ENCODE results near the gene LAD1.

Gene LAD1

DNA sequence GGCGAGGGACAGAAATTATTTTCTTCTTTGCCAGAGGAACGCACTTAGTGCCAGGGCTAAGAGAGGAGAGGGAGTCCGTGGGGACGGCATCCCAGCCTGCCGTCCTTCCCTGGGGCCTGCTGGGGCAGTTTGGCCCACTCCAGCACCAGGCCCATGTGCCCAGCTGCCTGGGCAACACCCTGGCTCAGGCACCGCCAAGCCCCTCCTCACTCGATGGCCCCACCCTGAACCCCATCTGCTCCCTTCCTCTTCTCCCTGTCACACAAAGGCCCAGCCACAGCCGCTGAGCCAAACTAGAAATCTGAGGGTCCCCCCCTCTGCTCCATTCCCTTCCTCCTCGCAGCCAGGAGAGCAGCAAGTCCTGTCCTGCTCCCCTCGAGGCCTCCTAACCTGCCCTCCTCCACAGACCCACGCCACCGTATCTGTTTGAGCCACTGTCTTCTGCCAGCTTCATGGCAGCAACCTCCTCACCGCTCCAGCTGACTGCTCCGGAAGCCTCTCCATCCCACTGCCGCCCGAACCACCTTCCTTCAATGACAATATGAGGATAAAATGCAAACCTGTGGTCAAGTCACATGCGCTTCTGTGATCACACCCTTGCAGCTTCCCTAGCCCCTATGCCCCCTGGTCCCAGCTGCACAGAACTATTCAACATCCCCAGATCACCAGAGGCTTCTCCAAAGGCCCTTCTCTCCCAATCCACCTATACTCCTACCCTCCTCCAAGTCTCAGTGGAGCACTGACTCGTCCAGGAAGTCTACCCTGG, 30.8 kb upstream of the LAD1 start:
- Histone ChIP-seq H3K27ac (ENCODE audit: low read length) (no peak overlapping the region), H3K36me3 (ENCODE audit: control insufficient read depth in 1 of 2, insufficient read depth in 2 of 2, low read length in 2 of 2) (no peaks in the 10 kb centered on the region), H3K4me3 (ENCODE audit: low read depth in 1 of 2, low read length in 2 of 2) (no peak overlapping the region), H3K4me1 (ENCODE audit: control insufficient read depth in 1 of 2, insufficient read depth in 2 of 2, low read length in 2 of 2) (no peaks in the 10 kb centered on the region), H3K27me3 (ENCODE audit: low read depth, low read length) (no peaks in the 10 kb centered on the region), H3K9me3 (ENCODE audit: control insufficient read depth in 1 of 2, low read length in 2 of 2) (no peaks in the 10 kb centered on the region)

DNA sequence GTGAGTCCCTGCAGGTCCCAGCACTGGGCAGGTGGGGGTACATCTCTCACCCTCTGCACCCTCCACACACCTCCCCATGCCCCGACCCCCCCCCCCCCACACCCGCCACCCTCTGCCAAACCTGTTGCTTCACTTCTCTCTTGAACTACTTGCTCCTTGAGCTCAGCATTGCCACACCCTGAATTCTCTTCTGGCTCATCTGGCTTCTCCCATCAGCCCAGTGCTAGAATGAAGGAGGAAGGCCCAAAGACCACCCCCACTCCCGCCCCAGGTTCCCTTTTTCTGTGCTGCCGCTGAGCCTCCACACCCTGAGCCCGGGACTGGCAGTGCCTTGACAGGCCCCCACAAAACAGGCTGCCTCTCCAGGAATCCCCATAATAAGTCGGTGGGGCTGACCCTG, 28.8 kb upstream of the LAD1 start:
- Histone ChIP-seq H3K27me3 (ENCODE audit: low read depth, low read length) (no peaks in the 10 kb centered on the region), H3K4me3 (ENCODE audit: low read depth in 1 of 2, low read length in 2 of 2) (no peak overlapping the region), H3K4me1 (ENCODE audit: control insufficient read depth in 1 of 2, insufficient read depth in 2 of 2, low read length in 2 of 2) (no peaks in the 10 kb centered on the region), H3K36me3 (ENCODE audit: control insufficient read depth in 1 of 2, insufficient read depth in 2 of 2, low read length in 2 of 2) (no peaks in the 10 kb centered on the region), H3K27ac (ENCODE audit: low read length) (no peak overlapping the region), H3K9me3 (ENCODE audit: control insufficient read depth in 1 of 2, low read length in 2 of 2) (no peaks in the 10 kb centered on the region)

DNA sequence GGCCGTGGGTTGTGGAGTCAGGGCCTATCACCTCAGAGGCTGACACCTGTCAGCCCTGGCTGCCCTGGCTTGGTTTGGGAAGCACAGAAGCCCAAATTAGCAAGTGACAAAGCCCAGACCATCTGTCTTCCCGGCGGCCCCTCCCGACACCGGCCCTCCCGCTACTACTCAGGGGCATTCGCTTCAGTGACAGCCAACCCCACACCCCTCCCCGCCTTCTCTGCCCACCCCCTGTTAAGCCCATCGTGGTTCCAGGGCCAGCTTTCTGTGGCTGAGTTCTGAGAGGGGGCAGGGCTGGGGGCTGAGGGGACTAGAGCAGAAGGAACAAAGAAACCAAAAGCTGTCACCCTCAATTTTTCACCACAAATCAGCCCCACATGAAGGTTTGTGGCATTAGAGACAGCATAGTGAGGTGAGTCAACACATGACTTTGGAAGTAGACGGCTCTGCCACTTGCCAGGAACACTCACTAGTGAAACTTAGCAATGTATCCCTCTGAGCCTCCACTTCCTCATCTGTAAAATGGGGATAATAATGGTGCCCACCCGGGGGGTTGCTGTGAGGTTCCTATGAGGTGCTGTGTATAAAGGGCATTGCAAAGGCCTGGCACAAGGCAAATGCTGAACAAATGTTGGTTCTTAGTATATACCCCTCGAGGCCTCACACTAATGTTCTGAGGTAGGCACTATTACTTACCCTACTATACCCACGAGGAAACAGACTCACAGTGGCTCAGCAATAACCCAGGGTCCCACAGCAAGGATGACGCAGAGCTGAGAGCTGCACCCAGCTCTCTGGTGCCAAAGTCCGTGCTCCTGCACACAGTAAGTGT, 27.6 kb upstream of the LAD1 start:
- no peaks in the 10 kb centered on the region for H3K4me1 ChIP-seq (ENCODE audit: control insufficient read depth in 1 of 2, insufficient read depth in 2 of 2, low read length in 2 of 2)
- H3K4me3 ChIP-seq (ENCODE audit: low read depth in 1 of 2, low read length in 2 of 2) = no peak overlapping the region
- H3K27me3 ChIP-seq (ENCODE audit: low read depth, low read length) = no peaks in the 10 kb centered on the region
- H3K9me3 ChIP-seq (ENCODE audit: control insufficient read depth in 1 of 2, low read length in 2 of 2) = no peaks in the 10 kb centered on the region
- no peak overlapping the region for H3K27ac ChIP-seq (ENCODE audit: low read length)
- H3K36me3 ChIP-seq (ENCODE audit: control insufficient read depth in 1 of 2, insufficient read depth in 2 of 2, low read length in 2 of 2) = no peaks in the 10 kb centered on the region

DNA sequence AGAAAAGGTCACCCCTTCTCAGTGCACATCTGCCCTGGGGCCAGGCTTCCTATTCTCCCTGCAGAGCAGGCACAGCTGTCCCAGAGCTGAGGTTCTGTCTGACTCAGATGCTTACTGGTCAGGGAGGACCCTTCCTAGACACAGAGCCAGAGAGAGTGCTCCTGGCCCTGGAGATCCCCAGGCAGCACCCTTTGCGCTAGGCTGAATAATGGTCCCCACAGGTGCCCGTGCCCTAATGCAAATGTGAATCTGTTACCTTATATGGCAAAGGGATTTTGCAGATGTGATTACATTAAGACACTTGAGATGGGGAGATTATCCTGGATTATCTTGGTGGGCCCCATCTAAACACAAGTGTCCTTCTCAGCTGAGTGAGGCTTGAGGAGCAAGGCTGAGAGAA, 25.0 kb upstream of the LAD1 start:
- Histone ChIP-seq H3K4me3 (ENCODE audit: low read depth in 1 of 2, low read length in 2 of 2) (no peak overlapping the region), H3K27me3 (ENCODE audit: low read depth, low read length) (no peaks in the 10 kb centered on the region), H3K27ac (ENCODE audit: low read length) (no peak overlapping the region), H3K36me3 (ENCODE audit: control insufficient read depth in 1 of 2, insufficient read depth in 2 of 2, low read length in 2 of 2) (no peaks in the 10 kb centered on the region), H3K4me1 (ENCODE audit: control insufficient read depth in 1 of 2, insufficient read depth in 2 of 2, low read length in 2 of 2) (no peaks in the 10 kb centered on the region), H3K9me3 (ENCODE audit: control insufficient read depth in 1 of 2, low read length in 2 of 2) (no peaks in the 10 kb centered on the region)

DNA sequence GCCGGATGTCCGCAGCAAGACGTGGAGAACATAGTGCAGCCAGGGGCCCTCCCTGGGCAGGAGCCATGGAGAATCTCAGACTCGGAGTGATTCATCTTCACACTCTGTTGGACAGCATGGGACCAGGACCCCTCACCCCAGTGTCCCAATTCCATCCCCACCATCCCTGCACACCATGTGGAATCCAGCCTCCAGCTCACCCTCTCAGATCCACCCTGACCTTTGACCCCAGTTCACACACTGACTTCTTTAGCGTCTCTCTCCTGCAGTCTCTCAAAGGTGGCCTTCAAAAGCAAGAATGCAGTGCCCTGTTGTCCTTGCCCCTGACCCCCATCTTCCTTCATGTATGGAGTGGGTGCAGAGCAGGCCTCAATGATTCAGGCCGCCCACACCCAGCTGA, 24.5 kb upstream of the LAD1 start:
- Histone ChIP-seq H3K27ac (ENCODE audit: low read length) (no peak overlapping the region), H3K4me3 (ENCODE audit: low read depth in 1 of 2, low read length in 2 of 2) (no peak overlapping the region), H3K4me1 (ENCODE audit: control insufficient read depth in 1 of 2, insufficient read depth in 2 of 2, low read length in 2 of 2) (no peaks in the 10 kb centered on the region), H3K27me3 (ENCODE audit: low read depth, low read length) (no peaks in the 10 kb centered on the region), H3K9me3 (ENCODE audit: control insufficient read depth in 1 of 2, low read length in 2 of 2) (no peaks in the 10 kb centered on the region), H3K36me3 (ENCODE audit: control insufficient read depth in 1 of 2, insufficient read depth in 2 of 2, low read length in 2 of 2) (no peaks in the 10 kb centered on the region)

DNA sequence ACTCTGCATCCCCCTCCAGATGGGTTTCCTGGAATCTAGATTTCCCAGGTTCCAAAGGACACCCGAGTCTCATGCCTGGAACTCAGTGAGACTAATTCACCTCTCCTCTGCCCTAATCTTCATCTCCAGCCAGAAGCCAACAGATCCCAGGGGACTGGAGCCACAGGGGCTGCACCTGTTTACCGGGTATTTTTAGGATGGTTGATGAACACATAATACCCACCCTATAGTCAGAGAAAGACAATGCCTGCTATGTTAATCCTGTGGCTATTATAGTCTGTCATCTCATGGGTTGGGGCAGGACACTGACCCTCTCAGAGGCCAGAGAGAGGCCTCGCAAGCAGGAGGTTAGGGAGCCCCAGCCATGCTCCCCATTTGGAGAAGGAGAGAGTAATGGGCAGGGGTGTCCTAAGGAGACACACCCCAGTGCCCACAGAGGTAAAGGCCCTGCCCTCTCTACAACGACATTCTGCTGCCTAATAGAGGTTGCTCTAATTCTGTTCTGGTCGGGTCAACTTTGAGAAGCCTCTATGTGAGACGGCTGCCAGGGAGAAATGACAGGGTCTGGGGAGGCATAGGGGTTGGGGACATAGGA, 23.4 kb upstream of the LAD1 start:
- H3K9me3 ChIP-seq (ENCODE audit: control insufficient read depth in 1 of 2, low read length in 2 of 2) = no peaks in the 10 kb centered on the region
- no peaks in the 10 kb centered on the region for H3K27me3 ChIP-seq (ENCODE audit: low read depth, low read length)
- H3K4me3 ChIP-seq (ENCODE audit: low read depth in 1 of 2, low read length in 2 of 2) = no peak overlapping the region
- no peak overlapping the region for H3K27ac ChIP-seq (ENCODE audit: low read length)
- H3K4me1 ChIP-seq (ENCODE audit: control insufficient read depth in 1 of 2, insufficient read depth in 2 of 2, low read length in 2 of 2) = no peaks in the 10 kb centered on the region
- H3K36me3 ChIP-seq (ENCODE audit: control insufficient read depth in 1 of 2, insufficient read depth in 2 of 2, low read length in 2 of 2) = no peaks in the 10 kb centered on the region

DNA sequence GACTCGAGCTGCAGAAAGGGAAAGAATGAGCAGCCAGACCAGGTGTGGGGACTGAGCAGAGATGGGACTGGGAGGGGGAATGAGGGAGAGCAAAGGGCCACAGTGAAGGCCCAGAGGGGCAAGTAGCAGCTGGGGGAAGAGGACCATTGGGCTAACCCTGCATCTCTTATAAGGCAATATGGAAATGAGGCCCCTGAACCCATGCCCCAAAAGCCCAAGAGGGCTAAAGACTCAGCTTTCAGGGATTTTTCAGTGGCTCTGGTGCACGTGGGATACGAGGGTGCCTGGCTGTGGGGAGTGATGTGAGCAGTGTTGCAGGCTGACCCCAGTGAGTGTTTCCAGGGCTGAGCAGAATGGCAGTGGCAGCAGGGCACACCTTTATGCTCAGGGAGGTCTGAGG, 22.9 kb upstream of the LAD1 start:
- Histone ChIP-seq H3K4me1 (ENCODE audit: control insufficient read depth in 1 of 2, insufficient read depth in 2 of 2, low read length in 2 of 2) (no peaks in the 10 kb centered on the region), H3K27ac (ENCODE audit: low read length) (no peak overlapping the region), H3K4me3 (ENCODE audit: low read depth in 1 of 2, low read length in 2 of 2) (no peak overlapping the region), H3K9me3 (ENCODE audit: control insufficient read depth in 1 of 2, low read length in 2 of 2) (no peaks in the 10 kb centered on the region), H3K27me3 (ENCODE audit: low read depth, low read length) (no peaks in the 10 kb centered on the region), H3K36me3 (ENCODE audit: control insufficient read depth in 1 of 2, insufficient read depth in 2 of 2, low read length in 2 of 2) (no peaks in the 10 kb centered on the region)

DNA sequence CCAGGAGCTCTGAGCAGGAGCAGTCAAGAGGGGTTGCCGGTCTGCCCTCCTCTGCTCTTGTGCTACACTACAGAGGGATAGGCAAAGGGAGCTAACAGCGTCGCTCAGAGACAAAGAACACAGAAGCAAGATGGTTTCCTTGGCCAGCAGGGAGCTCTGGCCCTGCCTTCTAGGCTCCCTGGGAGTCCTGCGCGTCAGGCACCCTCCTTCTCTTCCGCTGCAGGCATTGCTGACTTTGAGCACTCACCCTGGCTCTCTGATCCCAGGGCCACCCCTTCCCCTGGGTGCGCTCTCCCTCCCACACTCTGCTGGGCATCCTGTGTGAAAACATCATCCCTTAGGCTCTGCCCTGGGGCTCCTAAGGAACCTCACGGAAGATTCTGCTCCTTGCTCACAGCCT, 21.9 kb upstream of the LAD1 start:
- H3K4me1 ChIP-seq (ENCODE audit: control insufficient read depth in 1 of 2, insufficient read depth in 2 of 2, low read length in 2 of 2) = no peaks in the 10 kb centered on the region
- H3K36me3 ChIP-seq (ENCODE audit: control insufficient read depth in 1 of 2, insufficient read depth in 2 of 2, low read length in 2 of 2) = no peaks in the 10 kb centered on the region
- no peak overlapping the region for H3K4me3 ChIP-seq (ENCODE audit: low read depth in 1 of 2, low read length in 2 of 2)
- H3K27me3 ChIP-seq (ENCODE audit: low read depth, low read length) = no peaks in the 10 kb centered on the region
- no peaks in the 10 kb centered on the region for H3K9me3 ChIP-seq (ENCODE audit: control insufficient read depth in 1 of 2, low read length in 2 of 2)
- H3K27ac ChIP-seq (ENCODE audit: low read length) = no peak overlapping the region

DNA sequence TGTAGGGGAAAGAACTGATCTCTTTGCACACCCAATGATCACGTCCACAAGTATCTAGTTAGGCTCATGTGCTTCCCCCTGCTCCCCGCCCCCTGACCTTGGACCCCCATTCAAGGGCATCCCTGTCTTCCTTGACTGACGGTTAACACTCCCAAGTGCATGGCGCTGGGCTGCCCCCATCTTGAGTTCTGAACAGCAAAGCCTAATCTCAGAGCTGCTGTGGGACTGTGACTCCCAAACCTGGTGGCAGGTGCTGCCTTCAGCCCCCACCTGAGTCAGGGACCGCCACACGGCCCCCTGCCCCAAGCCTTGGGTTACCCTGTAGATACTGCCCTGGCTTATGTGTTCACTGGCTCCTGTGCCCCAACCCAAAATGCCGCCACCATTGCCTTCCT, 21.5 kb upstream of the LAD1 start:
- Histone ChIP-seq H3K4me1 (ENCODE audit: control insufficient read depth in 1 of 2, insufficient read depth in 2 of 2, low read length in 2 of 2) (no peaks in the 10 kb centered on the region), H3K27ac (ENCODE audit: low read length) (no peak overlapping the region), H3K36me3 (ENCODE audit: control insufficient read depth in 1 of 2, insufficient read depth in 2 of 2, low read length in 2 of 2) (no peaks in the 10 kb centered on the region), H3K9me3 (ENCODE audit: control insufficient read depth in 1 of 2, low read length in 2 of 2) (no peaks in the 10 kb centered on the region), H3K27me3 (ENCODE audit: low read depth, low read length) (no peaks in the 10 kb centered on the region), H3K4me3 (ENCODE audit: low read depth in 1 of 2, low read length in 2 of 2) (no peak overlapping the region)

DNA sequence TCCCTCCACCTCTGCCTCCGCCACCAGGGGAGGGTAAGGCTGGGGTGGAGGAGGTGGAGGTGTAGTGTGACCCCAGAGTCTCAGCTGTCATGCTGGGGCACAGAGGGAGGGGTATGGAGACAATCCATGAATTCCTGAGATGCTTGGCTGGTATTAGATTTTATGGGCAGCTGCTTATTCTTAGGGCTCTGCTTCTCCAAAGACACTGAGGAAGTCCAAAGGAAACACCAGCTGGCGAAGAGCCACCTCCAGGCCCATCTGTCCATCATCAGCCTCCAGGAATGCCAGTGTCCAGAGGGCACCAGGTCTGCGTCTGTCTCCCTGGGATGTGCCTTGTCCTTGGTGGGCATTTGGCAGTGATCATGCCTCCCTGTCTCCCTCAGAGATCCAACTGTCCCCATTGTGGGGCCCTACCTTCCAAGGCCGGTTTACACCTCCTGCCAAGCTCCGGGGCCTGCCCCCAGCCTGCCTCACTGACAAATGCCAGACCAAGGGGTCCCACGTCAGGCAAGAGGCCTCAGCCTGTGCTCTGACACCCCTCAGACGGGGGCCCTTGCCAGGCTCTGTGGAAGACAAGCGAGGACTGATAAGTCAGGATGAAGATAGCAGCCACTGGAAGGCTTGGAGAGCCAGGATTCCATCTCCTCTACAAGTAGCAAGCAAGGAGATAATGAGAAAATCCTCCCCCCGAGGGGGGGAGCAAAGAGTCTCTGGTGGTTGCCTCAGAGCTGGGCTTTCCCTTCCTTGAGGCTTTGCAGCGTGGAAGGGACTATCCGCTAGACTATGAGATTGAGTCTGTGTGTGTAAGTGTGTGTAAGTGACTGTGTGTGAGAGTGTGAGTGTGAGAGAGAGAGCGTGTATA, 20.9 kb upstream of the LAD1 start:
- Histone ChIP-seq H3K27me3 (ENCODE audit: low read depth, low read length) (no peaks in the 10 kb centered on the region), H3K4me3 (ENCODE audit: low read depth in 1 of 2, low read length in 2 of 2) (no peak overlapping the region), H3K27ac (ENCODE audit: low read length) (no peak overlapping the region), H3K4me1 (ENCODE audit: control insufficient read depth in 1 of 2, insufficient read depth in 2 of 2, low read length in 2 of 2) (no peaks in the 10 kb centered on the region), H3K36me3 (ENCODE audit: control insufficient read depth in 1 of 2, insufficient read depth in 2 of 2, low read length in 2 of 2) (no peaks in the 10 kb centered on the region), H3K9me3 (ENCODE audit: control insufficient read depth in 1 of 2, low read length in 2 of 2) (no peaks in the 10 kb centered on the region)

DNA sequence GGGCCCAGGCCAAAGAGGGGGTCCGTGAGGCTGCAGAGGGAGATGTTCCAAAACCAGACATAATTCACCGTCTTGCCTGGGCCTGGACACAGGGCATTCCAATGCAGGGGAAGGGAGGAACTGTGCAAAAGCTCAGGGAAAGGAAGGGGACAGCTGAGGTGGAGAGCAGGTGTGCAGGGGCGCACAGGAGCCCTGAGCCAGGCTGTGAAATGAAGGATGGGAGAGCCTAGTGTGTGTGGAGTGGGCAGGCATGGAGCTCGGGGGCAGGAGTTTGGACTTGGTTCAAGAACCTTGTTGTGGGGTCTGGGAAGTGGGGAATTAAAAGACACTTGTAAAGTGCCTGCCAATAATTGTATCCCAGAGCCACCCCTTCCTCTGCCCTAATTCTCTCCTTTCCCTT, 20.1 kb upstream of the LAD1 start:
- Histone ChIP-seq H3K4me1 (ENCODE audit: control insufficient read depth in 1 of 2, insufficient read depth in 2 of 2, low read length in 2 of 2) (no peaks in the 10 kb centered on the region), H3K36me3 (ENCODE audit: control insufficient read depth in 1 of 2, insufficient read depth in 2 of 2, low read length in 2 of 2) (no peaks in the 10 kb centered on the region), H3K27me3 (ENCODE audit: low read depth, low read length) (no peaks in the 10 kb centered on the region), H3K9me3 (ENCODE audit: control insufficient read depth in 1 of 2, low read length in 2 of 2) (no peaks in the 10 kb centered on the region), H3K27ac (ENCODE audit: low read length) (no peak overlapping the region), H3K4me3 (ENCODE audit: low read depth in 1 of 2, low read length in 2 of 2) (no peak overlapping the region)
